HFFc6 (cell line): ENCODE measurements around the gene WNT5A. TPM values are rescaled to one million over a fixed set of nuclear protein-coding genes. Genes with fewer than 3 reads are reported as not detected.

Source experiments
- DNase-seq: peaks from one replicate; pipeline ENCODE4 v3.0.0-alpha.2; 2018
- H3K27ac Mint-ChIP-seq: 2 replicates; pipeline ENCODE4 v1.8.0; 2020; ENCODE audit warnings: mild to moderate bottlenecking, mixed read lengths
- H3K27me3 Mint-ChIP-seq: 2 replicates; pipeline ENCODE4 v1.8.0; 2021; ENCODE audit warnings: mild to moderate bottlenecking, moderate library complexity, mixed read lengths; ENCODE audit not compliant: insufficient read depth
- H3K36me3 Mint-ChIP-seq: 2 replicates; pipeline ENCODE4 v1.8.0; 2021; ENCODE audit warnings: low read depth, mixed read lengths
- H3K4me1 Mint-ChIP-seq: 2 replicates; pipeline ENCODE4 v1.8.0; 2020; ENCODE audit warnings: low read depth, mixed read lengths
- H3K4me3 Mint-ChIP-seq: 2 replicates; pipeline ENCODE4 v1.8.0; 2020; ENCODE audit warnings: mild to moderate bottlenecking, moderate library complexity, mixed read lengths
- H3K9me3 Mint-ChIP-seq: 2 replicates; pipeline ENCODE4 v1.8.0; 2020; ENCODE audit warnings: mild to moderate bottlenecking, mixed read lengths
- CTCF ChIP-seq: fragments of 200-600 bp; sonication (generic); IDR thresholded peaks from 2 replicates; pipeline ENCODE4 v1.5.0; 2021; ENCODE audit warnings: antibody characterized with exemption, mild to moderate bottlenecking
- total RNA-seq, 6 experiments: library from RNA; stranded (reverse); fragmentation: NEBNext Ultra II Directional; extraction: Animal tissue kit (Norgen Biotek cat#: 25700); gene quantifications; 2 replicates in 1 of 6; 3 replicates in 5 of 6; pipeline ENCODE4 v1.2.3, GENCODE V29; 2021

WNT5A gene
- total RNA-seq, 6 experiments from 2014 or later, result 240 to 387 (median 256) TPM

DNA sequence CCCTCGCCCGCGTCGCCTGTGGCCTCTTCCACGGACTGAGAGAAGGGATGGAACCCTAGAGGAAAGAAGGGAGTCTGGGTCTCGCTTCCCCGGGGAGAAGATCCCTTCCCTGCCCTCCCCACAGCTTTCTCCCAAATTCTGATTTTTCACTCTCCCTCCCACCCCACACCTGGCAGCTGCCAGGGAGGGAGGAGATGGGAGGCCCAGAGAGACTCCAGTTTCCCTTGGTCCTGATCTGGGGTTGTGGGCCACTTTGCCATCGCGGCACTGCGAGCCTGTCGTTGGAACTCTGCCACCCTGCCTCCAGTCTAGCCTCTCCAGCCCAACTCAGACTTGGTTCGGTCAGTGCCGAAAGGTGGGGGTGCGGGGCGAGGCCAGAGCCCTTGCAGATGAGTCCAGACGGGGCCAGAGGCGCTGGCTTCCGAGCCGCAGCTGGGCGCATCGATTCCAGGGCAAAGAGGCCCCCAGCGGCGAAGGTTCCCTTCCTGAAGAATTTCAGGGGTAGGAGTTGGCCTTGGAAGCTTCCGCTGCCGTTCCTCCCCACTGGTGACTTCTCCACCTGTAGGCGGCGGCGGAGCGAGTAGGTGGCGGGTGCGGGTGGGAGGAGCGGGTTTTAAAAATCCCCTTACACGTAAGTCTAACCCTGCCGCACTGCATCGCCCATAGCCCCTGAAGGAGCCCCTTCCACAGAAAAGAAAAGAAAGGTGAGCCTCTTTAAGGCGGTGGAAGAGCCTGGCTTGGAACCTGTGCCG lies 5.2 kb downstream of the WNT5A start:
- Mint-ChIP-seq H3K36me3 (peaks cover 70% of the 10 kb centered on the region), H3K4me1 (peaks cover 42% of the 10 kb centered on the region)
- DNase-seq, result peak; percentile 58

GRCh38 chr3:55480911-55481743 lies 6.0 kb downstream of the WNT5A start:
- Mint-ChIP-seq H3K36me3 (peaks cover 71% of the 10 kb centered on the region), H3K27me3 (peaks cover 15% of the 10 kb centered on the region), H3K4me1 (peaks cover 50% of the 10 kb centered on the region), H3K4me3 (peak overlapping the region; percentile 98), H3K9me3 (no peaks in the 10 kb centered on the region), H3K27ac (peak overlapping the region; percentile 97)
- DNase-seq, result peak; percentile 74
- TF ChIP-seq CTCF, result no peak; the same call in 1 of the 2 replicates

More for the DNA sequence above, 5.2 kb downstream of the WNT5A start:
- Mint-ChIP-seq H3K9me3 (no peaks in the 10 kb centered on the region), H3K4me3 (peak overlapping the region; percentile 98), H3K27ac (peak overlapping the region; percentile 97), H3K27me3 (peaks cover 19% of the 10 kb centered on the region)
- TF ChIP-seq CTCF, result peak; percentile 68

DNA sequence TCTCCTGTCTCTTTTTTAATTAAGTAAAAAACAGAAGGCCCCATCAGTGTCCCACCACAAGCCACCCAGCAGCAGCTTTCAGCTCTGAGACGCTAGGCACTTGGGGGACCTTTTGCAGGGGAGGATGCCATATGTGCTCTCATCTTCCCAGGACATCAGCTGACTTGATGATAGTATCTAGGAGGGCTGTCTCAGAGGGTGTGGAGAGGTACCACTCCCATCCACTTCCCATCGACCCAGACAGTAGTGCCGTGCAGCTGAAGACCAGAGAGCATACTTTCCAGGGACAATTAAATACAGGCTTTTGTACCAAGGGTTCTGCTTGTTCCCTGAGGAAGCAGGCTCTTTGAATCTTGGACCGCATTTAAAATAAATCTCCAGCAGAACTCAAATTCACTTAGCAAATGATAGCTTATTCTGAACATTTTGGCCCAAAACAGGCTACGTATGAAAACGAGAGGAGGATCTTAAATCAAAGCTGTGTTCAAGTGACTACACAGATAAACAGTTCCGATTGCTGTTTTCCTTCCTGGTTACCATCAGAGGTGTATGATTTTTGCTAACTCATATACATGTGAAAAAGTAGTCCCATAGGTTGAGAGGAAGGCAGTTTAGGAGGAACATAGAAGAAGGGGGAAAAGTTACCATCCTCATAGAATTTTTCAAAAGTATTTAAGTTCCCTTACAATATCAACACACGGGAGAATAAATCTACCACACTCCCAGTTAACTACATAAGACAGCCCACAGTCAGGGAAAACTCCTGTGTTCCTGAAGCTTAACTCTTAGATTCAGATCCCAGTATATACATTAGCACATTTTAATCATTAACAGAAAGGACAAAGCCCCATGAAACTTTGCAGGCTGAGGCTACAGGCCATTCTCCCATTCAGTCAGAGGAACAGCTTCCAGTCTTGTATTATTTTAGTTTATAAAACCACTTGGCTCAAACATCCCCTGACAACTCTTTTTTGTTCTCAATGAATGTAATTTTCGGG lies 9.5 kb downstream of the WNT5A start:
- peaks cover 59% of the 10 kb centered on the region for H3K4me1 Mint-ChIP-seq
- peaks cover 17% of the 10 kb centered on the region for H3K27me3 Mint-ChIP-seq
- TF ChIP-seq CTCF, result no peak

GRCh38 chr3:55476515-55476914 lies 10.6 kb downstream of the WNT5A start:
- H3K4me1 Mint-ChIP-seq, result peaks cover 69% of the 10 kb centered on the region
- peaks cover 91% of the 10 kb centered on the region for H3K36me3 Mint-ChIP-seq
- peak overlapping the region; percentile 98 for H3K4me3 Mint-ChIP-seq
- DNase-seq, result peak; percentile 94
- no peak for TF ChIP-seq CTCF
- H3K9me3 Mint-ChIP-seq, result no peaks in the 10 kb centered on the region
- H3K27ac Mint-ChIP-seq, result peak overlapping the region; percentile 97
- peaks cover 23% of the 10 kb centered on the region for H3K27me3 Mint-ChIP-seq

More for the DNA sequence above, 9.5 kb downstream of the WNT5A start:
- Mint-ChIP-seq H3K27ac (peak overlapping the region; percentile 97), H3K9me3 (no peaks in the 10 kb centered on the region), H3K4me3 (peak overlapping the region; percentile 98), H3K36me3 (peaks cover 81% of the 10 kb centered on the region)
- DNase-seq, result peak; percentile 60

- no peak for TF ChIP-seq CTCF
- Mint-ChIP-seq H3K27me3 (peaks cover 18% of the 10 kb centered on the region), H3K27ac (peak overlapping the region; percentile 85), H3K4me1 (peaks cover 86% of the 10 kb centered on the region), H3K4me3 (peak overlapping the region; percentile 66; the same call in 1 of the 2 replicates), H3K36me3 (peaks cover 80% of the 10 kb centered on the region), H3K9me3 (no peaks in the 10 kb centered on the region)
- DNase-seq, result no peak
Measured at GRCh38 chr3:55474213-55474632, 12.9 kb downstream of the WNT5A start.
